NCI-H2107 treated with DMSO at 0.1 percent for 48 hours (cell line): Measurements from ENCODE around the gene NMRK2.
A peak's percentile ranks its signal among the peaks of the same experiment; 100 is the strongest.
"Not testable (repeated sequence)": the region's sequence is repeated elsewhere in the genome, so short reads cannot be mapped to it uniquely, and the experiment has no call there.

Experiments
- DNase-seq: peaks from one replicate; lab custom pipeline; 2025; ENCODE audit not compliant: unreplicated experiment; lab: John Stamatoyannopoulos, UW

NMRK2 gene

GRCh38 chr19:3964256-3965194 lies 31.7 kb downstream of the NMRK2 start:
- no peak for DNase-seq

- no peak for DNase-seq
These were observed 33.5 kb downstream of the NMRK2 start for GRCh38 chr19:3966051-3967017.

GRCh38 chr19:3967983-3968382 lies 35.1 kb downstream of the NMRK2 start:
- not testable (repeated sequence) for DNase-seq

- peak; percentile 21 for DNase-seq
These were observed 35.9 kb downstream of the NMRK2 start for GRCh38 chr19:3968556-3969434.

- peak; percentile 5 for DNase-seq
These were observed 36.8 kb downstream of the NMRK2 start for GRCh38 chr19:3969435-3970312.

GRCh38 chr19:3970313-3970807 lies 37.5 kb downstream of the NMRK2 start:
- no peak for DNase-seq

GRCh38 chr19:3970808-3971598 lies 38.1 kb downstream of the NMRK2 start, which contains the start of gene DAPK3:
Gene DAPK3, minus strand, starts transcription at chr19:3971099. Its CDS starts 1,364 bp downstream, at chr19:3969735.
- DNase-seq = peak; percentile 92

- DNase-seq = no peak
These were observed 42.3 kb downstream of the NMRK2 start for GRCh38 chr19:3975144-3975543.

- no peak for DNase-seq
These were observed 42.8 kb downstream of the NMRK2 start for GRCh38 chr19:3975637-3976087.

GRCh38 chr19:3976495-3977241 lies 43.8 kb downstream of the NMRK2 start:
- no peak for DNase-seq

- DNase-seq = no peak
These were observed 44.6 kb downstream of the NMRK2 start for GRCh38 chr19:3977242-3978143.

GRCh38 chr19:3978145-3978544 lies 45.3 kb downstream of the NMRK2 start:
- no peak for DNase-seq

- DNase-seq = no peak
These were observed 46.4 kb downstream of the NMRK2 start for GRCh38 chr19:3979289-3979673.

GRCh38 chr19:3979674-3980352 lies 46.9 kb downstream of the NMRK2 start:
- DNase-seq = no peak

GRCh38 chr19:3980353-3981251 lies 47.7 kb downstream of the NMRK2 start:
- DNase-seq = no peak
